Amniotic stem cell (primary cell): Measurements from ENCODE around the gene WDR89.
"Not testable (repeated sequence)": the region's sequence is repeated elsewhere in the genome, so short reads cannot be mapped to it uniquely, and the experiment has no call there.

ENCODE experiments used
- DNase-seq: peaks from one replicate; lab custom pipeline; 2025; lab: John Stamatoyannopoulos, UW

WDR89 gene

DNA sequence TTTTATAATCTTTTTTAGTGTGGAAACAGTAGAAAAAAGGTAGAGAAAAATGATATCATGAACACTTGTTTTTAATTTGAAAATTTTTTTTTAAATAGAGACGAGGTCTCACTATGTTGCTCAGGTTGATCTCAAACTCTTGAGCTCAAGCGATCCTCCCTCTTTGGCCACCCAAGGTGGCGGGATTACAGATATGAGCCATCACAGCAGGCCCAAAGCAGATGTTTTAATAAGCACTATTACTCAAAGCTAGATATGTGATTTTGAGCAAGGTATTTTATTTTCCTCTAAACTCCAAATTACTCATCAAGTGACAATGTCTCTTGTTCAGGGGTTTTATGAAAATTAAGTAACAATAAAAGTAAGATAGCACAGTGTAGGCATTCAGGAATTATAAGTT, 10.7 kb upstream of the WDR89 start:
- DNase-seq = no peak

DNA sequence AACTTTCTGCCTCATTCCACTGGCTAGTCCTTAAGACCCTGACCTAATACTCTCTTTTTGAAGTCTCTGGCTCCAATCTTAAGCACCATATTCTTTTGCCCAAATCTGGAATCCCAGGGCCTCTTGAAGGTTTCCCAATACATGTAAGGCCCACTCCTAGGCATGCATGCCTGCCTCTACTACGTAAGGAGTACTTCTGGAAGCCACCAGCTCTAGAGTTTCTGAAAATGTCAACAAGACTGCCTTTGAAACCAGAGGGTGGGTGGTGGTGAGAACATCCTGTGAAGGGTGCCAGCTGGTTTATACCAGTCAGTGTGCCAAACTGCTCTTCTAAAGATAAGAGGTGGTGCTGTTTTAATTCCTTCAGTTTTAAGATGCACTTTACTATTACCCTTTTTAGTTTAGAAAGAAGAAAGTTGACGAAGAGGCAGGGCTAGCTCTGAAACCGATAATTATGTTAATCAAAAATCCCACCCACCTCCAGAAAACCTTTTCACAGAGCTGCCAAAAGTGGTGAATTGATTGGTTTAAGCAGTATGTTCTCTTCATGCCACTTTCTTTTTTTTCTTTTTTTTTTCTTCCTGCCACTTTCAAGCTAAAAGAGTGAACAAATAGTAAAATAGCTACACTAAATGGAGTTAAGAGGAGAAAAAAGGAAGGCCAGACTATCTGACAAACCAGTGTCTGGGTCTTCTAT, 8.7 kb upstream of the WDR89 start:
- no peak for DNase-seq

DNA sequence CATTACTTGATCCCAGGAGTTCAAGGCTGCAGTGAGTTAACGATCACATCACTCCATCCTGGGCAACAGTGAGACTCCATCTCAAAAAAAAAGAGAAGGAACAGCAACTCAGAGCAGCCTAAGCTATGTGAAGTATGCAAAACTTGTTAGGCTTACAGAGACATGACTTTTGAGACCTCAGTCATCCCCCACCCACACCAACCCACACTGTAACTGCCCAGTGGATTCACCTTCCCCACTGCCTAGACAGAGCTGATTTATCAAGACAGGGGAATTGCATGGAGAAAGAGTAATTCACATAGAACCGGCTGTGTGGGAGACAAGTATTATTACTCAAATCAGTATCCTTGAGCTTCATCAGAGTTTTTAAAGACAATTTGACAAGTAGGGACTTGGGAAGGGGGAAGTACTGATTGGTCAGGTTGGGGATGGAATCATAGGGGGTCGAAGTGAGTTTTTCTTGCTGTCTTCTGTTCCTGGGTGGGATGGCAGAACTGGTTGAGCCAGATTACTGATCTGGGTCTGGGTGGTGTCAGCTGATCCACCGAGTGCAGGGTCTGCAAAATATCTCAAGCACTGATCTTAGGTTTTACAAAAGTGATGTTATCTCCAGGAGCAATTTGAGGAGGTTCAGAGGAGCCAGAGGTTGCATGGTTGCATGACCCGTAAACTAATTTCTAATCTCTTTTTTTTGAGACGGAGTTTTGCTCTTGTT, 6.2 kb upstream of the WDR89 start:
- DNase-seq = no peak

DNA sequence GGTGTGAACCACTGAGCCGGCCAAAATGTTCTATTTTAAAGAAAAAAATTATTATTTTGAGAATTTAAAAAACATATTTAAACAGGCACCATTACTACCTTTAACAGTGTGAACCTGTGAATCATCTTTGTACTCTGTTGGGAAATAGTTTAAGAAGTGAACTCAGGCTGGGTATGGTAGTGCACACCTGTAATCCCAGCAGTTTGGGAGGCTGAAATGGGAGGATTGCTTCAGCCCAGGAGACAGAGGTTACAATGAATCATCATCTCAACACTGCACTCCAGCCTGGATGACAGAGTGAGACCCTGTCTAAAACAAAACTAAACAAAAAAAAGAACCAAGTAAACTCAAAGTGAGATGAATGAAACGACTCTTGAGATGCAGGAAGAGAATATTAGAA, 3.1 kb upstream of the WDR89 start:
- no peak for DNase-seq

DNA sequence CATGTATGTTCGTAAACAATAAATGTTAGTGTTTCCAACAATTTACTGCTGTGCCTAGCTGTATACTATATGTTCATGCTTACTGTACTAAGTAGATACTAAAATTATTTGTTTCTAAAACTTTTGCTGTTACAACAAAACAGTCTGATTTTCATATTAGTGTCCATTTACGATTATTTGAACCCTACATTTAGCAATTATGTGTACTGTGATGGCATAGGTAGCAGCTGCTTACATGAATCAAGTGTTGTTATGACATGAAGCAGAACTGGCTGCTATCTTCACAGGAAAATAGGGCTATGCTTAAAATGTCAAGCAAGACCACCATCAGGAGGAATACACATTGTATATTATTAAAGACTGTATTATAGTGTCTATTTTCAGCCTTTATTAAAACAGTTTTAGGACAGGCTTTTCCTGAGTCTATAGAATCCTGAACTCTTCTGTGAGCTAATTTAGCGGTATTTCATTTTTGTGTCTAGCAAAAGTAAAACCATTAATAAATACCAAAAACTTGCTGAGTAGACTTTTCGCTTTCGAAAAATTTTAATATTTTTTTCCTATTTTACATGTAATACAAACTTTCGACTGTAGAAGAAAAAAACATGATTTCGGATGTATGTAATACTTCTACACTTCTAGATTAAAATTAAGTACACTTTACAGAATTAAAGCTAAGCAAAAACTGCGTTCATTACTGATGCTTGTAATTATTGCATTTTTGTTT, 1.1 kb upstream of the WDR89 start:
- DNase-seq = no peak

GRCh38 chr14:63642229-63642611, 549 bp upstream of the WDR89 start:
- DNase-seq = peak; percentile 74

DNA sequence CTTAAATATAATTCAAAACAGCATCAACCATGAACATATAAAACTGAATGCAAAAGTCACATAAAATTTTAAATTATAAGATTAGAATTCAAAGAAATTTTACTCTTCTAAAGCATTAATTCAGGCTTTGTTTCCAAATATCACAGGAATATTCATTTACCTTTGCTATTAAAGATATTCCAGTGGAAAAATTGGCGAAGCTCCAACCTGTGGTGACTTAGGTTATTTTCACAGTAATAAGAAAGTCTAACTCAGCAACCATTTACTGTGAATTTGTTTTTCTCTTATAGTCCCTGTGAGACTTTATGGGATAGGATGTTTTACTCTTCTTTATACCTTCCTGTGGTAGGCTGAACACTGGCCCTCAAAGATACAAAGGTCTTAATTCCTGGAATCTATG, 3.2 kb downstream of the WDR89 start:
- DNase-seq = no peak

DNA sequence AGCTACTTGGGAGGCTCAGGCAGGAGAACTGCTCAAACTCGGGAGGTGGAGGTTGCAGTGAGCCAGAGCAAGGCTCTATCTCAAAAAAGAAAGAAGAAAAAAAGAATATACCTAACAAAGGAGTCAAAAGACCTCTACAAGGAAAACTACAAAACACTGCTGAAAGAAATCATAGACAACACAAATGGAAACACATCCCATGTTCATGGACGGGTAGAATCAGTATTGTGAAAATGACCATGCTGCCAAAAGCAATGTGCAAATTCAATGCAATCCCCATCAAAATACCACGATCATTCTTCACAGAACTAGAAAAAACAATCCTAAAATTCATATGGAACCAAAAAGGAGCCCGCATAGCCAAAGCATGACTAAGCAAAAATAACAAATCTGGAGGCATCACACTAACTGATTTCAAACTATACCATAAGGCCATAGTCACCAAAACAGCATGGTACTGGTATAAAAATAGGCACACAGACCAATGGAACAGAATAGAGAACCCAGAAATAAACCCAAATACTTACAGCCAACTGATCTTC, 5.5 kb downstream of the WDR89 start:
- not testable (repeated sequence) for DNase-seq

- DNase-seq = no peak
Observed at GRCh38 chr14:63633801-63634200, 7.9 kb downstream of the WDR89 start.

- no peak for DNase-seq
Observed at GRCh38 chr14:63632932-63633514, 8.6 kb downstream of the WDR89 start.

DNA sequence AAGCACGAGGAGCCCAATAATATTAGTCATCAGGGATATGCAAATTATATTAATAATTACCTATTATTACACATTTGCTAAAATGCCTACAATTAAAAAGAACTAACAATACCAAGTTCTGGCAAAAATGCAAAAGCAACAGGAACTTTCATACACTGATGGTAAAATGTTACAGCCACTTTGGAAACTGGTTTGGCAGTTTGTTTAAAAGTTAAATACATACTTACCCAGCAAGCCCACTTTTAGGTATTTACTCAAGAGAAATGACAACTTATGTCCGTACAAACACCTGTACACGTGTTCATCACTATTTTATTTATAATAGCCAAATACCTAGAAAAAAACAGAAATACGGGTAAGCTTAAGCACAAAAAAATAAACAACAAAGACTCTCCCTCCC, 17.0 kb downstream of the WDR89 start:
- no peak for DNase-seq

- DNase-seq = no peak
Observed at GRCh38 chr14:63624203-63624602, 17.5 kb downstream of the WDR89 start.

GRCh38 chr14:63621975-63622374, 19.7 kb downstream of the WDR89 start:
- not testable (repeated sequence) for DNase-seq

DNA sequence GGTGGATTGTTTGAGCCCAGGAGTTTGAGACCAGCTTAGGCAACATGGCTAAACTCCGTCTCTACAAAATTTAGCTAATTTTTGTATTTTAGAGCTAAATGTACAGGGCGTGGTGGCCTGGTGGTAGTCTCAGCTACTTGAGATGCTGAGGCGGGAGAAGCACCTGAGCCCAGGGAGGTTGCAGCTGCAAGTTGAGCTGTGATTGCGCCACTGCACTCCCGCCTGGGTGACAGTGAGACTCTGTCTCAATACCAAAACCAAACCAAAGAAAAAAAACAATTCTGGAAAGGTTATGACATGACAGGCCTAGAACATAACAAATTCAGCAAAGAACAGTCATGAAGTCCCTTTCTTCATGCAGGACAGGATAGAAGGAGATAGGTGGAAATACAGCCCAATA, 25.7 kb downstream of the WDR89 start:
- DNase-seq = no peak

DNA sequence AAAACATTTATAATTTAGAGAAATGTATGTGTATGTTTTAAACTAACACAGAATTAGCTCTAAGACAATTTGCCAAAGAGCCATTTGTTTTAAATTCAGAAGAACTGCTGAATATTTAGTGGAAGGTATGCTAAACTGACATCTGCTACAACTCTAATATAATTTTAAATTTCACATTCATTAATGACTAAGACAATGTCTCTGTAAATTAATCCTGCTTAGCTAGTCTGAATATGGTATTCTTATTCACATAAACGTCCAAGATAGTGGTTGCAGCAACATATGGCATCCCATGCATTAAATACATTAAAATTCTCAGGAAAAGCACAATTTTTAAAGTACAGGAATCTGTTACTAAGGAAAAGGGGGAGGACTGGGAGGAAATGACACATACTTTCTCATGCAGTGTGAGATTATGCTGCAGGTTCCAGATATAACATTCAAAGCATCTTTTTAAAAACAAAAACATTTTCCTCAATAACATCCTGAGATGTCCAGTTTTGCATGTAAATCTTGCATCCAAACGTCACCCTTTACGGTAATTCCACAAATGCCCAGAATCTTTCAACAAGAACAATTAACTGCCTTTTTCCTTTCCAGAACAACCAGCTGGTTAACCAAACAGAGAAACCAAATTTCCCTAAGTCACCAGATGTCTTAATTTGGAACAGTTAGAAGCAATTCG, 26.9 kb downstream of the WDR89 start:
- DNase-seq = peak; percentile 15

DNA sequence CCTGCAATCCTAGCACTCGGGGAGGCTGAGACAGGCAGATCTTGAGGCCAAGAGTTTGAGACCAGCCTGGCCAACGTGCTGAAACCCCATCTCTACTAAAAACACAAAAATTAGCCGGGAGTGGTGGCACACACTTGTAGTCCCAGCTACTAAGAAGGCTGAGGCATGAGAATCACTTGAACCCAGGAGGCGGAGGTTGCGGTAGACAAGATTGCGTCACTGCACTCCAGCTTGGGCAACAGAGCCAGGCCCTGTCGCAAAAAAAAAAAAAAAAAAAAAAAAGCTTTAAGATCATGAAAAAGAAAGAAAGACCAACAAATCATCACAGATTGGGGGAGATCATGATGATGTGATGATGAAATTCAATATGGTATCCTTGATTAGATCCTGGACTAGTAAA, 30.6 kb downstream of the WDR89 start:
- DNase-seq = no peak

DNA sequence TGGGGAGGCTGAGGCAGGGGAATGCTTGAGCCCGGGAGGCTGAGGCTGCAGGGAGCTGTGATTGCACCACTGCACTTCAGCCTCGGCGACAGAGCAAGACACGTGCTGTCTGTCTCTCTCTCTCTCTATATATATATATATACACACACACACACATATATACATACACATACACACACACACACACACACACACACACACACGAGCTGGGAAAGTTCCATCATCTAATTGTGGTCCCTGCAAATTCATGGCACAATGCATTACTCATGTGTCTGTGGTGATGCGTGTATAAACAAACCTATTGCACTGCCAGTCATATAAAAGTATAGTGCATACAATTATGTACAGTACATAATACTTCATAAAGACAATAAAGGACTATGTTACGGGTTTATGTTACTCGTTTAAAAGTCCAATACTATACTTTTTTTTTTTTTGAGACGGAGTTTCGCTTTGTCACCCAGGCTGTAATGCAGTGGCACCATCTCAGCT, 36.6 kb downstream of the WDR89 start:
- DNase-seq = no peak

- DNase-seq = no peak
Observed at GRCh38 chr14:63604626-63605025, 37.0 kb downstream of the WDR89 start.

GRCh38 chr14:63603749-63604277, 37.9 kb downstream of the WDR89 start:
- DNase-seq = no peak

DNA sequence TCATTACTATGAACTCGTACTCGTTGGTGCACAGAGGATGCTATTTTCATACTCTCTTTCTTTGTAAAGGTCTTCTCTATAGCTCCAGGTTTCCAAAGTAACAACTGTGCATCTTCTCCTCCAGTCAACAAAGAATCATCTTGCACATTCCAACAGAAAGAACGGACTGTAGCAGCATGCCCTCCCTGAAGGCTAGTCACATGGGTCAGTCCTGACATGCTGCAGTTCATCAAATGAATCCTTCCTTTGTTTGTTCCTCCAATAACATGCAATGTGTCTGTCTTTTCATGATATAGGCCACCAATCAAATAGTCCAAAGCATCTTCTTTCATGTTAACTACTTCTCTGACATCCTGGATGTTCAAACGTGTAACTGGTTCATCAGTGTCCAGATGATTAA, 42.9 kb downstream of the WDR89 start:
- DNase-seq = no peak

DNA sequence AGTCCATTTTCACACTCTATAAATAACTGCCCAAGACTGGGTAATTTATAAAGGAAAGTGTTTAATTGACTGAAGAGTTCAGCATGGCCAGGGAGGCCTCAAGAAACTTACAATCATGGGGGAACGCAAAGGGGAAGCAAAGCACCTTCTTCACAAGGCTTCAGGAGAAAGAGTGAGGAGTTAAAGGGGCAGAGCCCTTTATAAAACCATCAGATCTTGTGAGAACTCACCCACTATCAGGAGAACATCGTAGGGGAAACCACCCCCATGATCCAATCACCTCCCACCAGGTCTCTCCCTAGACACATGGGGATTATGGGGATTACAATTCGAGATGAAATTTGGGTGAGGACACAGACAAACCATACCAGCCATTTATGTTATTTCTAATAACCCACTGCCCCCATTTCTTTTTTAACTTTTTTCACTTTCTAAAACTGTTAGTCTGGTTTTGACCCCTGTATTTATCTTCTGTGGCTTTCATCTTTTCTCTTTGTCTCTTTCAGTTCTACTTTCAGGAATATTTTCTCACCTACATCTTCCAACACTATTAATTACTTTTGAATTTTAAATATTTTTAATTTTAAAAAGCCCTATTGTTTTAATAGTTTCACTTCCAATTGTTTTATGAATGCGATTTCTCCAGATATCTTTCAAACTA, 44.5 kb downstream of the WDR89 start:
- DNase-seq = no peak
